Stimulated activated effector memory CD8-positive, alpha-beta T cell treated with anti-CD3 and anti-CD28 coated beads, Interleukin-12 subunit alpha, Interleukin-12 subunit beta, amount 100 ng/mL, for 72 hours (primary cell): ENCODE measurements around the gene C16orf74.
A peak's percentile ranks its signal among the peaks of the same experiment; 100 is the strongest.

Source experiments
- ATAC-seq: fragments of 150-1000 bp; cut with Tn5 transposase; 2 replicates; pipeline ENCODE4 v1.10.0; 2021
- DNase-seq, 2 donors: peaks; one replicate each; pipeline ENCODE4 v3.0.0; 2021 to 2022; ENCODE audit warnings: low spot score in 2 of 2
- H3K27ac Mint-ChIP-seq: one replicate; pipeline ENCODE4 v1.8.0; 2022; ENCODE audit warnings: mild to moderate bottlenecking, mixed read lengths
- H3K36me3 Mint-ChIP-seq: one replicate; pipeline ENCODE4 v1.8.0; 2022; ENCODE audit warnings: mild to moderate bottlenecking, mixed read lengths
- H3K4me1 Mint-ChIP-seq: one replicate; pipeline ENCODE4 v1.8.0; 2022; ENCODE audit warnings: mixed read lengths
- H3K4me3 Mint-ChIP-seq: one replicate; pipeline ENCODE4 v1.8.0; 2022; ENCODE audit warnings: mild to moderate bottlenecking, mixed read lengths
- H3K9me3 Mint-ChIP-seq: one replicate; pipeline ENCODE4 v1.8.0; 2022; ENCODE audit warnings: mixed read lengths

C16orf74 gene

DNA sequence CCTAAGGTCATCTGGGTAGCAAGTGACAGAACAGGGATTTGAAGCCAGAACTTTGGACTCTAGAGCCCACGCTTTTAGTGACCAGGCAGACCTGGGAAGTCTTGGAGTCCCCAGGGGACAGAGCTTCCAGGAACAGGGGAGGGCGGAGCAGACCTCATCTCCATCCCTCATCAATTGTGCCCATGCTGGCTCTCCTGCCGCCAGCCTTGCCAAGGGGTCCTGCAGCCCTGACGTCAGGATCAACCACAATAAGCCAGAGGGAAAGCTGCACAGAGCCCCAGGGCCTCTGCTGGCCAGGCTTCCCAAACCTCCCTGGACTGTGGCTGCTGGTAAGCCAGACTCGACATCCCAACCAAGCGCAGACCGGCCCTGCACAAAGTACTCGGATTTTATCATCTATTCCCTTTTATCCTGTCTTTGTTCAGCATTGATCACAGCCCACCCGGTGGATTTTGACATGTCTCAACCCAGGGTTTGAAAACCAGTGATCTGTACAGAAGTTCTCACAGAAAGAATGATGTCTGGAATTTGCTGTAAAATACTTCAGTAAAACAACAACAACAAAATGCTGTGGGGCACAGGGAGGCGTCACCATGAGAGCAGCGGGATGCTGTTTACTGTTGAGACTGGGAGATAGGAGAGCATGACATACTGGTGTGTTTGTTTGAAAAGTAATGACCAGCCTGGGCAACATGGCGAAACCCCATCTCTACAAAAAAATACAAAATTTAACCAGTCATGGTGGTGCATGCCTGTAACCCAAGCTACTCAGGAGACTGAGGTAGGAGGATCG is 11.8 kb downstream of the C16orf74 start:
- DNase-seq (no peak), ATAC-seq (no peak)
- peaks cover 18% of the 10 kb centered on the region for H3K4me1 Mint-ChIP-seq
- no peak overlapping the region for H3K27ac Mint-ChIP-seq
- no peaks in the 10 kb centered on the region for H3K36me3 Mint-ChIP-seq
- no peaks in the 10 kb centered on the region for H3K9me3 Mint-ChIP-seq
- no peak overlapping the region for H3K4me3 Mint-ChIP-seq

DNA sequence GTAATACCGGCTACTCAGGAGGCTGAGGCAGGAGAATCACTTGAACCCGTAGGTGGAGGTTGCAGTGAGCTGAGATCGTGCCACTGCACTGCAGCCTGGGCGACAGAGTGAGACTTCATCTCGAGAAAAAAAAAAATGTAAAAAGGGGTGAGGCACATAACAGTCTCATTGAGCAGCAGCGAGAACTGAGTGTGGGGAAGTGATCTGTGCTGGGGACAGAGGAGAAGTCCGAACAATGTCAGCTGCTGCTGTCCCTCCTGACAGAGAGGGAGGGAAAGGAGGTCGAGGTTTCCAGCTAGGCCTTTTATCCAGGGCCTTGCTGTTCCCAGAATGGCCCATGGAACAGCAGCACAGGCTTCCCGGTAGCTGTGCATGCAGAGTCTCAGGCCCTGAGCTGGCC is 14.0 kb downstream of the C16orf74 start:
- DNase-seq (no peak), ATAC-seq (no peak)
- H3K4me1 Mint-ChIP-seq, result peaks cover 18% of the 10 kb centered on the region
- H3K36me3 Mint-ChIP-seq, result no peaks in the 10 kb centered on the region
- no peaks in the 10 kb centered on the region for H3K9me3 Mint-ChIP-seq
- H3K4me3 Mint-ChIP-seq, result no peak overlapping the region
- H3K27ac Mint-ChIP-seq, result no peak overlapping the region

DNA sequence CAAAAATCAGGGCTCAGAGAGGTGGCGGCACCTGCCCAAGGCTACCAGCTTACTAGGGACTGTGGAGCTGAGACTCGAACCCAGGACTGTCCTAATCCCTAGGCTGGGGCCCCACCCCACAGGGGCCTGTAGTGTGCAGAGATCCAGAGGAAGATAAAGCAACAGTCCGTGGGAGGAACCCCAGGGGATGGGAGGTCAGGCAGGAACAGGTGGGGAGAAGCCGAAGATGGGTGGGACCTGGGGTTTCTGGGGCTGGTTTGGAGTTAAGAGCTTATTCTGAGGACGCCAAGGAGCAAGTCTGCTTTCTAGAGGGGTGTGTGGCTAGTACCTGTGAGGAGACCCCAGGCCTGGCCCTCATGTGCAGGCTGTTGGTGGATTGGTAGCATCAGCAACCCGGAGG is 14.9 kb downstream of the C16orf74 start:
- Mint-ChIP-seq H3K36me3 (no peaks in the 10 kb centered on the region), H3K4me3 (peak overlapping the region; percentile 27), H3K27ac (no peak overlapping the region), H3K4me1 (peaks cover 18% of the 10 kb centered on the region), H3K9me3 (no peaks in the 10 kb centered on the region)
- no peak for DNase-seq
- ATAC-seq, result no peak

DNA sequence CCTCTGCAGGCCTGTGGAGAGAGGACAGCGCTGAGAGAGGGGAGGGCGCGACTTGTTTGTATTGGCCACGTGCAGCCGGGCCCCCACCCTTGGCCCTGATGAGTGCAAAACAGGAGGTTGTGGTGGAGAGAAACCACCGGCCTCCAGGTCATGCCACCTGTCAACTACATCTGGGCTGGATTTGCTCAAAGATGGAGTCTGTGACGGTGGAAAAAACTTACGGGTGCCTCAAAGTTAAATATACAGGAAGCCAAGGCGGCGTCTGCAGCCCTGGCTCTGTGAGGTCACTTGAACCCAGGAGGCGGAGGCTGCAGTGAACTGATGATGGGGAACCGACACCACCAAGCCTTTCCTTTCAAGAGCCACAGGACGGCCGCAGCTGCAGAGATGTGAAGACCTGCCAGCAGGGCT is 15.7 kb downstream of the C16orf74 start:
- peaks cover 18% of the 10 kb centered on the region for H3K4me1 Mint-ChIP-seq
- DNase-seq, result no peak

DNA sequence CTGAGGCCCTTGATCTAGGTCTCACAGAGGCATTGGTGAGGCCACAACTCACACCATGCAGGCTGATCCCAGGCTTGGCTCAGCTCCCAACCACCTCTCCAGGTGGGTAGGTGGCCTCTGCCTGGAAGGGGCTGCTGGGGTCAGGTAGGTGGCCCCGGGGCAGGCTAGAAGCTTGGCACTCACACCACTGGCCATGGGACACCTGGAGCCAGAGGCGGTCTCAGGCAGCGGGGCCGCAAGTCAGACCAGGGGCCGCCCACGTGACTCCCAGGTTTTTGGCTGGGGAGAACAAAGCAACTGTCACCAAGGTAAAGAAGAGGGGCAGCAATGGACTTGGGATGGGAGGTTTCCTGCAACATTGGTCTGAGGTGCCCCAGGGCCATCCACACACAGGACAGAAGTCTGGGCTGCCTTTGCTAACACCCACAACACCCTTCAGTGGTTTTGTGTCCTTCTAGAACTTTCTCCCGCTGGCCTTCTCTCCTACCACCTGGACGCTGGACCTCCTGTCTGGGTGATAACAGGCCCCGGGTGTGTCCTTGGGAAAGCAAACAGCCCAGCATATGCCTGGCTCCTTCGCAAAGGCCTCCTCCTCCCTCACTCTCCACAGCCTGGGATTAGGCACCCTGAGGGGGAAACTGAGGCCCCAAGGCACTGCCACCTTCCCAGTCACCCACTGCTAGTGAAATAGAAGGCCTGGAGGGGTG is 16.4 kb downstream of the C16orf74 start:
- DNase-seq (no peak), ATAC-seq (no peak)
- Mint-ChIP-seq H3K4me1 (peaks cover 18% of the 10 kb centered on the region), H3K36me3 (no peaks in the 10 kb centered on the region), H3K9me3 (no peaks in the 10 kb centered on the region), H3K27ac (no peak overlapping the region), H3K4me3 (peak overlapping the region; percentile 27)

More for the DNA sequence above, 15.7 kb downstream of the C16orf74 start:
- ATAC-seq, result peak; percentile 72
- Mint-ChIP-seq H3K9me3 (no peaks in the 10 kb centered on the region), H3K36me3 (no peaks in the 10 kb centered on the region), H3K27ac (no peak overlapping the region), H3K4me3 (peak overlapping the region; percentile 27)

DNA sequence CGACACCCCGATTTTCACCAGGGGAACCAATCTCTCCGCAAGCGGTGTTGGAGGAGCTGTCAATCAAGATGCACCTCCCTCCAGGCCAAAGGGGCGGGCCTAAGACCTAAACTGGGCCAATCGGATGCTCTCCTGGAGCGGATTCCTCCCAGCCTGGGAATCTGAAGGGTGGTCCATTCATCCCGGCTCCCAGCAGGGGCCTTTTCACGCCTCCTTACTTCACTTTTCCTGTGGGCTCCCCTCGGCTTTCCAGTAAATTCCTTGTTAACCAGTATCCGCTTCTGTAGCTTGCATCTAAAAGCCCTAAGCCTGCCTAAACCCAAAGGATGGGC is 17.1 kb downstream of the C16orf74 start:
- Mint-ChIP-seq H3K27ac (no peak overlapping the region), H3K4me3 (no peak overlapping the region), H3K36me3 (no peaks in the 10 kb centered on the region), H3K9me3 (no peaks in the 10 kb centered on the region), H3K4me1 (peaks cover 18% of the 10 kb centered on the region)
- DNase-seq, result no peak
- ATAC-seq, result no peak

DNA sequence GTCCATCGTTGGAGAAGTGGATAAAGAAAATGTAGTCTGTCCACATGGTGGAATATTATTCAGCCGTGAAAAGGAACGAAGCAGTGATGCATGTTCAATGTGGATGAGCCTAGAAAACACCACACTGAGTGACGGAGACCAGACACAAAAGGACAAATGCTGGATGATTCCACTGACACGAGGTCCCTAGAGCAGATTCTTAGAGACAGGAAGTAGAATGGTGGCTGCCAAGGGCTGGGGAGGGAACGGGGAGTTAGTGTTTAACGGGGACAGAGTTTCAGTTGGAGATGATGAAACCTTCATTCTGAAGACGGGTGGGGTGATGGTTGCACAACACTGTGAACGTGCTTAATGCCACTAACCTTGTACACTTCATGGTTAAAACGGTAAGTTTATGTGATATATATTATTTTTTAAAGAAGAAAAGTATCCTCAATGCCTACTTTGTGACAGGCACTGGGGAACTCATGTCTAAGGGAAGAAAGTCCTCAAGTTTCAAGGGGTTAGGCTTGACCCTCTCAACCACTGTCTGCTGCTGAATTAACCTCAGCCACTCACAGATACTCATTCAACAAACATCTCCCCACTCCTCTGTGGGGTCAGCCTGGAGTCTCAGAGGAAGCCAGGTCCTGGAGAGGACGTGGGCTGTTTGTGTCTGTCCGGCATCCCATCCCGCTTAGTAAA is 17.6 kb downstream of the C16orf74 start:
- DNase-seq, result no peak
- Mint-ChIP-seq H3K4me3 (no peak overlapping the region), H3K27ac (no peak overlapping the region), H3K36me3 (no peaks in the 10 kb centered on the region), H3K4me1 (peaks cover 18% of the 10 kb centered on the region), H3K9me3 (no peaks in the 10 kb centered on the region)
- ATAC-seq, result no peak

DNA sequence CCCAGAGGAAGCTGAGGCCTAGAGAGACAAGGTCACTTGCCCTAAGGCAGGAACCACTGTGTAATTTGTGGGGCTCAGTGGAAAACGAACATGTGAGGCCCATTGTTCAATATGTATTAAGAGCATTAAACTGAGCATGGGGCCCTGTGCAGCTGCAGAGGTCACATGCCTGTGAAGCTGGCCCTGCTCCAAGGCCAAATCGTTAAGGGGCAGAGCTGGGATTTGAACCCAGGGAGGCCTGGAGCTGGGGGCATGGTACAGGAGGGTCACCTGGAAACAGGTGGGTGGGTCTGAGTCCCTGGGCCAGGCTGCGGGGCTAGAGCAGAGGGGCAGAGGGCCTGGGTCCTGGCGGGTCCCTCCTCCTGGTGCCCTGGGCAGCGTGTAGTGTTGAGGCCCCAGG is 19.7 kb downstream of the C16orf74 start:
- H3K36me3 Mint-ChIP-seq, result no peaks in the 10 kb centered on the region
- H3K4me3 Mint-ChIP-seq, result no peak overlapping the region
- no peak for DNase-seq
- ATAC-seq, result no peak
- no peaks in the 10 kb centered on the region for H3K9me3 Mint-ChIP-seq
- peaks cover 16% of the 10 kb centered on the region for H3K4me1 Mint-ChIP-seq
- H3K27ac Mint-ChIP-seq, result no peak overlapping the region

DNA sequence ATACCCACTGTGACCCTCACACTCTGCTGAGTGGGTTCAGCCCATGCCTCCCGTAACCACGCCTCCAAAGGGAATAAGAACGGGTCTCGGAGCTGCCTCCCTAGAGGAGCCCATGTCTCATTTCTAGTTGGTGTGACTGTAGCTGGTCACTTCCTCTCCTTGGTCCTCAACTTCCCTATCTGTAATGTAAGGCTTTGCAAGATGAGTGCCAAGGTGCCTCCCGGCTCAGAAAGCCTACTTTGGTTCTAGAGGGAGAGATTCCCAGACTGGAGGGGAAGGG is 20.8 kb downstream of the C16orf74 start:
- Mint-ChIP-seq H3K4me1 (peaks cover 6% of the 10 kb centered on the region), H3K4me3 (no peak overlapping the region), H3K36me3 (no peaks in the 10 kb centered on the region), H3K27ac (no peak overlapping the region), H3K9me3 (no peaks in the 10 kb centered on the region)
- ATAC-seq (no peak), DNase-seq (no peak)

DNA sequence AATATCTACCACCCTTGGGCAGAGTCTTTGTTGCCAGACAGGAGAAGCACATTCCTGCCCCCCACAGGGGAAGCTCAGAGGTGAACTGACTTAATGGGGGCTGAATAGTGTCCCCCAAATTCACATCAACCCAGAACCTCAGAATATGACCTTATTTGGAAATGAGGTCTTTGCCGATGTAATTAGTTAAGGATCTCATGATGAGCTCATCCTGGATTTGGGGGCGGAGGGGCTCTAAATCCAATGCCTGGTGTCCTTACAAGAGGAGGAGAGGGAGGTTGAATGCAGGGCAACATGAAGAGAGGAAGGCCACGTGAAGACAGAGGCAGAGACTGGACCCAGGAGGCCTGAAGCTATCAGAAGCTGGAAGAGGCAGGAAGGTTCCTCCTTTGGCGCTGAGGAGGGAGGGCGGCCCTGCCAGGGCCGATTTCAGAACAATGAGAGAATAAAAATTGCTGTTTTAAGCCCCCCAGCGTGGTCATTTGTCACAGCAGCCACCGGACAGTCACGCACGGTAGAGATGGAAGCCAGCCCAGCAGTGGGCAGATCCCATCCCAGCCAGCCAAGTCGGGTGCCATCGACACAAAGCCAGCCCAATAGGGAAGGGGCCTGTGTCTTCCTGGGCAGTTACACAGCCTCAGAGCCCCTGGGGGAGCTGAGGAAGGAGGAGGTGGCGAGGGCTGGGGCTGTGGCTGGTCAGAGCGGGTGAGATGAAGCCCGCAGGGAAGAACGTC is 21.3 kb downstream of the C16orf74 start:
- DNase-seq (no peak), ATAC-seq (no peak)
- Mint-ChIP-seq H3K9me3 (no peaks in the 10 kb centered on the region), H3K4me1 (peaks cover under 1% of the 10 kb centered on the region), H3K4me3 (no peak overlapping the region), H3K36me3 (no peaks in the 10 kb centered on the region), H3K27ac (no peak overlapping the region)

DNA sequence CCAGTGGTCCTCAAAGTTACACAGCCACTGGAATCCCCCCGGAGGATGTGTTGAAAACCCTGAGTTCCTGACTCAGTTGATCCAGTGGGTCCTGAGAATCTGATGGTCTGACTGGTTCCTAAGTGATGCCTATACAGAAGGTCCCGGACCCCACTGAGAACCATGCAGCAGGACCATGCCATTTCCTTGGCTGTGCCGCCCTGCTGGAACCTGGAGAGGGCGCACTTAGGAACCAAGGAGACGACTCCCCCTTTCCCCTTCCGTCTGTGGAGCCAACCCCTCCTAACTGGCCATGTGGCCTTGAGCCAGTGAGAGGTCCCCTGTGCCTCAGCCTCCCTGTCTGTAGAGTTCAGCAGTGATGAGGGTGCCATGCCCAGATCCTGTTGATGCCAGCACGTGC is 22.0 kb downstream of the C16orf74 start:
- H3K9me3 Mint-ChIP-seq, result no peaks in the 10 kb centered on the region
- DNase-seq (no peak), ATAC-seq (no peak)
- no peak overlapping the region for H3K4me3 Mint-ChIP-seq
- H3K4me1 Mint-ChIP-seq, result no peaks in the 10 kb centered on the region
- H3K36me3 Mint-ChIP-seq, result no peaks in the 10 kb centered on the region
- H3K27ac Mint-ChIP-seq, result no peak overlapping the region

DNA sequence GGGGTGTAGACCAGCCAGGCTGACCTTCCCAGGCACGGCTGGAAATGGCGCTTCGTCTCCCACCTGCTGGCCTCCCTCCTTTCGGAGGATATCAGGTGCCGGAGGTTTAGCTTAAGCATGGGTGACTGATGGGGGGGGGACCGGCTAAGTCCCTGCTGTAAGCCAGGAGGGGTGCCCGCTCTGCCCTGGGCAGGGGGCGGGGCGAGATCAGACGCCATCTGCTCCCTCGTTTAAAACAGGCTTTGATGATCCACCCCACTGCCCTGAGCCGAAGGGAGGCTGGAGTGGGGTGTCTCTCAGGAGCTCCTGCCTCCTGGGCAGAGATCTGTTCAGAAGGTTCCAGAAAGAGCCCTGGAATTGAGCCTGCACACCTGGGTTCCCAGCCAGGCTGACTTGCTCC is 26.0 kb downstream of the C16orf74 start:
- Mint-ChIP-seq H3K4me3 (no peak overlapping the region), H3K9me3 (no peaks in the 10 kb centered on the region), H3K36me3 (no peaks in the 10 kb centered on the region), H3K4me1 (no peaks in the 10 kb centered on the region), H3K27ac (no peak overlapping the region)
- DNase-seq, result no peak
- ATAC-seq, result no peak

DNA sequence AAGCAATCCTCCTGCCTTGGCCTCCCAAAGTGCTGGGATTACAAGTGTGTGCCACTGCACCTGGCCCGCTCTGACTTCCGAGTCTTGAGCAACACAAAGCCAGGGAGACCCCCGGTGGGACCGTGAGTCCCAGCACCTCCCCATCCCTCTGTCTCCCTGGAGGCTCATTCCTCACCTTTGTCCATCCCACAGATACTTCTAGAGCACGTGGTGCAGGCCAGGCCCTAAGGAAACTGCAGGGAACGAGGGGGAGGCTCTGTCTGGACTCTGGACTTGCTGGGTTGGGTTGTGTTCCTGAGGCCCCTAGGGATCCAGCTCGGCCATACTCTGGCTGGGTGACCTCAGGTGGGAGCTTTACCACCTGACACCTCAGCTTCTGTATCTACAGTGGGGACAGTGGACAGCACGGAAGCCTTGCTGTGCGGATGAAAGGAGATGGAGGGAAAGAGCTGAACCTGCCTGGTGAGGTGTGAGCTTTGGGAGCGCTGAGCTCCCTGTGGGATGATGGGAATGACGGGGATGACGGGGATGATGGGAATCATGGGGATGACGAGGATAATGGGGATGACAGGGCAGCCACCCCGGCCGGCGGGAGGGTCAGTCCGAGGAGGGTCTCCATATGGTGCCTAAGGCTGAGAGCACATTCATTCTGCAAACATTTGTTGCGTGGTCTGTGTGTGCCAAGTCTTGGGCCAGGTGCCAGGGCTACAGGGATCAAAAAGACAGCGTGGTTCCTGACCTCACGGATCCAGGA is 26.6 kb downstream of the C16orf74 start:
- no peak for ATAC-seq
- H3K36me3 Mint-ChIP-seq, result no peaks in the 10 kb centered on the region
- no peak overlapping the region for H3K4me3 Mint-ChIP-seq
- DNase-seq, result no peak
- no peaks in the 10 kb centered on the region for H3K4me1 Mint-ChIP-seq
- H3K27ac Mint-ChIP-seq, result no peak overlapping the region
- H3K9me3 Mint-ChIP-seq, result no peaks in the 10 kb centered on the region

DNA sequence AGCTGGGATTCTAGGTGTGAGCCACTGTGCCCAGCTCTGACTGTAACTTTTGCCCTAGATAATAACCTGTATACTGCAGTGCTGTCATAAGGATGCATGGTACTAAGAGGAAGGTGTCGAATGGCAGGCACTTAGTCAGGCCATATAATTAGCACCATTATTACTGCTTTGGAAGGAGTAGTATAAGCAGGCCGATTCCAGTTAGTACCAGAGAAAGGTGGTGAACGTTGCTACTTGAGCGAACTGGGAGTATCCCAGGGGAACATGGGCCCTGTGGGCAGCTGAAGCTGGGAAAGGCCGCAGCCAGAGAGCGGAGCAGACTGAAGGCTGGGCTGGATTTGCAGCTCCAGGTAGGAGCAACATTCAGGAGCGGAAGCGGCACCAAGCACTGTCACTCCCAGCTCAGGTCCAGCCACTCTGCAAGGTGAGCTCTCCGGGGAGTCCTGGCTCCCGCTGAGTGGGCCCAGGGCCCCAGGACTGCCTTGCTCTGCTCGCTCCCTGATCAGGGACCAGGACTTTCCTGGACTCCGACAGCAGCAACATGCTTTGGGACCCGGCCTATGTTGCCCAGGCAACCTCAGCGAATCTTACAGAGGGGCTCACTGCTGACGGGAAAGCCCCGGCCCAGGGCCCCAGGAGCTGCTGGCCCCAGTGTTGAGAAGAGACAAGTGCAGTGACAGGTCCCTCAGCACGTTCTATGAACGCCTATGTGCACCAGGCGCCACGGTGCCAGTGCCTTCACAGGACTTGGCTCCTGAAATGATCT is 28.6 kb downstream of the C16orf74 start:
- no peak for DNase-seq
- Mint-ChIP-seq H3K4me3 (no peak overlapping the region), H3K4me1 (peaks cover 8% of the 10 kb centered on the region), H3K36me3 (no peaks in the 10 kb centered on the region), H3K9me3 (no peaks in the 10 kb centered on the region), H3K27ac (no peak overlapping the region)
- no peak for ATAC-seq
